ENCODE data around the gene EDN2. TPM values are rescaled to one million over a fixed set of nuclear protein-coding genes. Genes with fewer than 3 reads are reported as not detected.

The EDN2 gene
- polyA plus RNA-seq, 1 donor from 2014 or later = not detected

- Histone ChIP-seq H3F3A (ENCODE audit: insufficient read depth, low read length, poor library complexity, severe bottlenecking) (no peaks in the 10 kb centered on the region), H4K20me1 (ENCODE audit: insufficient read depth) (no peaks in the 10 kb centered on the region), H3K4me3 (ENCODE audit: low read length) (no peak overlapping the region), H3K36me3 (ENCODE audit: insufficient read depth, low read length) (no peaks in the 10 kb centered on the region), H3K4me2 (ENCODE audit: low read length) (no peak overlapping the region), H3K9me3 (ENCODE audit: low read length) (no peaks in the 10 kb centered on the region), H3K79me2 (replicated peaks; ENCODE audit: insufficient read depth, low read length) (no peaks in the 10 kb centered on the region), H3K9ac (ENCODE audit: low read length) (no peak overlapping the region), H3K9me2 (ENCODE audit: insufficient read depth, low read length) (no peaks in the 10 kb centered on the region), H3K27ac (ENCODE audit: low read length) (no peak overlapping the region), H2AFZ (ENCODE audit: low read depth, low read length) (no peak overlapping the region), H3K27me3 (ENCODE audit: insufficient read depth, low read depth, low read length) (peaks cover 15% of the 10 kb centered on the region)
- TF ChIP-seq SMC3 (conservative IDR thresholded peaks at IDR 0.05; ENCODE audit: poor library complexity) (no peak), MXI1 (conservative IDR thresholded peaks at IDR 0.05; ENCODE audit: poor library complexity, severe bottlenecking) (no peak), CTCF (IDR thresholded peaks at IDR 0.05; ENCODE audit: poor library complexity, severe bottlenecking) (no peak), POLR2AphosphoS5 (IDR thresholded peaks at IDR 0.05) (no peak), REST (IDR thresholded peaks at IDR 0.05; ENCODE audit: borderline replicate concordance) (no peak), EZH2 (IDR thresholded peaks at IDR 0.05; ENCODE audit: borderline replicate concordance, insufficient read depth, low read length, poor library complexity, severe bottlenecking) (no peak), TAF1 (IDR thresholded peaks at IDR 0.05; ENCODE audit: low read depth) (no peak), RAD21 (conservative IDR thresholded peaks at IDR 0.05) (no peak), EP300 (conservative IDR thresholded peaks at IDR 0.05; ENCODE audit: poor library complexity, severe bottlenecking) (no peak)
Observed at GRCh38 chr1:41485605-41486004, 1.1 kb upstream of the EDN2 start.

GRCh38 chr1:41483960-41484401, 502 bp downstream of the EDN2 start:
- Histone ChIP-seq H2AFZ (ENCODE audit: low read depth, low read length) (no peak overlapping the region), H3K4me2 (ENCODE audit: low read length) (no peak overlapping the region), H3F3A (ENCODE audit: insufficient read depth, low read length, poor library complexity, severe bottlenecking) (no peaks in the 10 kb centered on the region), H3K4me3 (ENCODE audit: low read length) (no peak overlapping the region), H3K27ac (ENCODE audit: low read length) (no peak overlapping the region), H3K9ac (ENCODE audit: low read length) (no peak overlapping the region), H3K27me3 (ENCODE audit: insufficient read depth, low read depth, low read length) (peaks cover 15% of the 10 kb centered on the region), H3K36me3 (ENCODE audit: insufficient read depth, low read length) (no peaks in the 10 kb centered on the region), H3K79me2 (replicated peaks; ENCODE audit: insufficient read depth, low read length) (no peaks in the 10 kb centered on the region), H4K20me1 (ENCODE audit: insufficient read depth) (no peaks in the 10 kb centered on the region), H3K9me2 (ENCODE audit: insufficient read depth, low read length) (no peaks in the 10 kb centered on the region), H3K9me3 (ENCODE audit: low read length) (no peaks in the 10 kb centered on the region)
- TF ChIP-seq RAD21 (conservative IDR thresholded peaks at IDR 0.05) (no peak), EP300 (conservative IDR thresholded peaks at IDR 0.05; ENCODE audit: poor library complexity, severe bottlenecking) (no peak), EZH2 (IDR thresholded peaks at IDR 0.05; ENCODE audit: borderline replicate concordance, insufficient read depth, low read length, poor library complexity, severe bottlenecking) (no peak), POLR2AphosphoS5 (IDR thresholded peaks at IDR 0.05) (no peak), MXI1 (conservative IDR thresholded peaks at IDR 0.05; ENCODE audit: poor library complexity, severe bottlenecking) (no peak), CTCF (IDR thresholded peaks at IDR 0.05; ENCODE audit: poor library complexity, severe bottlenecking) (no peak), SMC3 (conservative IDR thresholded peaks at IDR 0.05; ENCODE audit: poor library complexity) (no peak), TAF1 (IDR thresholded peaks at IDR 0.05; ENCODE audit: low read depth) (no peak), REST (IDR thresholded peaks at IDR 0.05; ENCODE audit: borderline replicate concordance) (no peak)
